ENCODE results near the gene RYR2. TPM values are rescaled to one million over a fixed set of nuclear protein-coding genes. Genes with fewer than 3 reads are reported as not detected.

RYR2 gene
- total and polyA plus RNA-seq, 8 donors = 0.25 to 33.5 (median 2.5) TPM

DNA sequence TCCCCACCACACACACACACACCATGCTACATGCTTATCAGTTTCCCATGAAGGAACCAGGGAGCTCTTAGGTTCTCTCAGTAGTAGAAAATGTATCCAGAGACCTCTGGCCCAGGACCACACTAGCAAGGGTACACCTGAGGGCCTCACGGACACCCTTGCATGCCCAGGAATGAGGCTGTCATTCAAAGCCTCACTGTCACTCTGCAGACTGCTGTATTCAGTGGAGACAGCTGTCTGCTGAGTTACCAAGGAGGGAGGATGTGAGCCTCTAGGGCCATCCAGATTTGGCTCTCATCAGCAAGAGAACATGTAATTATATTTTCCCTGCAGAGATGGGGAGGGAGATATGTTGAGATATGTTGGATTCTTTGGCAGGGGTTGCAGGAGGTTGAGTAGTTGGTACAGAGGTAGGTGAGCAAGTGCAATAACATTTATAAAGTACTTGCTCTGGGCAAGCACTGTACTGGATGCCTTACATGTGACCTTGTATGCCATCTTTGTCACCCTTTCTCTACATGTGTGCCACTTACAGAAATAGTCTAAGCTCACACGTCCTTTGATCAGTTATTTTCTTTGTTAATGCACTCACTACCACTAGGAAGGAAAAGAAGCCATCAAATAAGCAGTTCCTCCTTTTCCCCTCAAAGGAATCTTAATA is 598.2 kb downstream of the RYR2 start:
- Histone ChIP-seq H3K27me3 (no peaks in the 10 kb centered on the region), H3K4me1 (no peaks in the 10 kb centered on the region), H3K4me3 (no peak overlapping the region), H3K27ac (no peak overlapping the region), H3K9me3 (no peaks in the 10 kb centered on the region), H3K36me3 (peaks cover 0 to 15% (median 0%) of the 10 kb centered on the region in 4 donors)
- 52 to 73% (median 64%) methylated on average over 2 of the region's 2 CpGs for WGBS, 5 donors
- intact Hi-C loops (cut with DNase I; ENCODE audit: low total_unique reads) = no loop called here
- DNase-seq = no peak
- TF ChIP-seq, protein P1, sequence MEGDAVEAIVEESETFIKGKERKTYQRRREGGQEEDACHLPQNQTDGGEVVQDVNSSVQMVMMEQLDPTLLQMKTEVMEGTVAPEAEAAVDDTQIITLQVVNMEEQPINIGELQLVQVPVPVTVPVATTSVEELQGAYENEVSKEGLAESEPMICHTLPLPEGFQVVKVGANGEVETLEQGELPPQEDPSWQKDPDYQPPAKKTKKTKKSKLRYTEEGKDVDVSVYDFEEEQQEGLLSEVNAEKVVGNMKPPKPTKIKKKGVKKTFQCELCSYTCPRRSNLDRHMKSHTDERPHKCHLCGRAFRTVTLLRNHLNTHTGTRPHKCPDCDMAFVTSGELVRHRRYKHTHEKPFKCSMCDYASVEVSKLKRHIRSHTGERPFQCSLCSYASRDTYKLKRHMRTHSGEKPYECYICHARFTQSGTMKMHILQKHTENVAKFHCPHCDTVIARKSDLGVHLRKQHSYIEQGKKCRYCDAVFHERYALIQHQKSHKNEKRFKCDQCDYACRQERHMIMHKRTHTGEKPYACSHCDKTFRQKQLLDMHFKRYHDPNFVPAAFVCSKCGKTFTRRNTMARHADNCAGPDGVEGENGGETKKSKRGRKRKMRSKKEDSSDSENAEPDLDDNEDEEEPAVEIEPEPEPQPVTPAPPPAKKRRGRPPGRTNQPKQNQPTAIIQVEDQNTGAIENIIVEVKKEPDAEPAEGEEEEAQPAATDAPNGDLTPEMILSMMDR (IDR thresholded peaks at IDR 0.05) = no peak
- TF ChIP-seq POLR2A (IDR thresholded peaks at IDR 0.05) (no peak), POLR2AphosphoS5 (IDR thresholded peaks at IDR 0.05) (no peak), EP300 (IDR thresholded peaks at IDR 0.05) (no peak)

GRCh38 chr1:237640966-237641365 is 599.0 kb downstream of the RYR2 start:
- no peaks in the 10 kb centered on the region for H3K9me3 ChIP-seq
- WGBS, 5 donors = 57 to 63% (median 61%) methylated on average over 2 of the region's 2 CpGs
- no peak for DNase-seq
- H3K27ac ChIP-seq = no peak overlapping the region
- intact Hi-C loops (cut with DNase I; ENCODE audit: low total_unique reads) = no loop called here
- no peaks in the 10 kb centered on the region for H3K4me1 ChIP-seq
- no peak overlapping the region for H3K4me3 ChIP-seq
- H3K27me3 ChIP-seq = no peaks in the 10 kb centered on the region
- TF ChIP-seq POLR2A (IDR thresholded peaks at IDR 0.05) = no peak
- TF ChIP-seq POLR2AphosphoS5 (IDR thresholded peaks at IDR 0.05) = no peak
- no peak for TF ChIP-seq EP300 (IDR thresholded peaks at IDR 0.05)
- TF ChIP-seq, protein P1 (IDR thresholded peaks at IDR 0.05) = no peak
- H3K36me3 ChIP-seq = peaks cover 0 to 15% (median 0%) of the 10 kb centered on the region in 4 donors

GRCh38 chr1:237650809-237651208 is 608.8 kb downstream of the RYR2 start:
- no peaks in the 10 kb centered on the region for H3K27me3 ChIP-seq
- intact Hi-C loops (cut with DNase I; ENCODE audit: low total_unique reads) = no loop called here
- no peak overlapping the region for H3K4me3 ChIP-seq
- DNase-seq = no peak
- no peak overlapping the region for H3K27ac ChIP-seq
- TF ChIP-seq POLR2AphosphoS5 (IDR thresholded peaks at IDR 0.05) (no peak), POLR2A (IDR thresholded peaks at IDR 0.05) (no peak), EP300 (IDR thresholded peaks at IDR 0.05) (no peak)
- TF ChIP-seq, protein P1 (IDR thresholded peaks at IDR 0.05) = no peak
- H3K36me3 ChIP-seq = no peaks in the 10 kb centered on the region
- no peaks in the 10 kb centered on the region for H3K9me3 ChIP-seq
- H3K4me1 ChIP-seq = no peaks in the 10 kb centered on the region

- Histone ChIP-seq H3K9me3 (no peaks in the 10 kb centered on the region), H3K27ac (no peak overlapping the region), H3K4me3 (no peak overlapping the region), H3K36me3 (no peaks in the 10 kb centered on the region), H3K27me3 (no peaks in the 10 kb centered on the region), H3K4me1 (no peaks in the 10 kb centered on the region)
- WGBS, 5 donors = 68 to 88% (median 77%) methylated on average over 2 of the region's 2 CpGs
- TF ChIP-seq, protein P1 (IDR thresholded peaks at IDR 0.05) = no peak
- TF ChIP-seq POLR2AphosphoS5 (IDR thresholded peaks at IDR 0.05) (no peak), POLR2A (IDR thresholded peaks at IDR 0.05) (no peak), EP300 (IDR thresholded peaks at IDR 0.05) (no peak)
- no peak for DNase-seq
- intact Hi-C loops (cut with DNase I; ENCODE audit: low total_unique reads) = no loop called here
Measured at GRCh38 chr1:237655778-237656177, 613.8 kb downstream of the RYR2 start.
